Fibroblast of the conjunctiva (primary cell): Measurements from ENCODE around the gene ZNF43.
"Not testable (repeated sequence)": the region's sequence is repeated elsewhere in the genome, so short reads cannot be mapped to it uniquely, and the experiment has no call there.

Experiments
- DNase-seq: peaks from one replicate; pipeline ENCODE4 v3.0.0-alpha.2; 2010; ENCODE audit warnings: low read depth

Gene ZNF43

GRCh38 chr19:21808400-21809000 lies 27.5 kb downstream of the ZNF43 start:
- not testable (repeated sequence) for DNase-seq

- no peak for DNase-seq
Measured at GRCh38 chr19:21789466-21790085, 46.4 kb downstream of the ZNF43 start.

GRCh38 chr19:21786936-21787335 lies 49.0 kb downstream of the ZNF43 start:
- DNase-seq = no peak

GRCh38 chr19:21775792-21776191 lies 60.2 kb downstream of the ZNF43 start:
- DNase-seq = not testable (repeated sequence)

- peak; percentile 86 for DNase-seq
Measured at GRCh38 chr19:21767065-21767800, 68.7 kb downstream of the ZNF43 start, which contains the start of gene ZNF100. Gene ZNF100, minus strand, starts transcription at chr19:21767579. Its CDS starts 150 bp downstream, at chr19:21767429.

- DNase-seq = not testable (repeated sequence)
Measured at GRCh38 chr19:21766705-21767064, 69.3 kb downstream of the ZNF43 start.

GRCh38 chr19:21765151-21765550 lies 70.8 kb downstream of the ZNF43 start:
- DNase-seq = no peak

GRCh38 chr19:21761547-21761946 lies 74.4 kb downstream of the ZNF43 start:
- not testable (repeated sequence) for DNase-seq

GRCh38 chr19:21758296-21758695 lies 77.7 kb downstream of the ZNF43 start:
- no peak for DNase-seq

GRCh38 chr19:21755555-21755954 lies 80.4 kb downstream of the ZNF43 start:
- not testable (repeated sequence) for DNase-seq
